Measurements from ENCODE around the gene DCLK2. TPM values are rescaled to one million over a fixed set of nuclear protein-coding genes. Genes with fewer than 3 reads are reported as not detected.

The DCLK2 gene
- total RNA-seq, 1 donor from 2014 or later, result 12.6 TPM

GRCh38 chr4:150251752-150252190 is 173.5 kb downstream of the DCLK2 start:
- H3K27me3 Mint-ChIP-seq (ENCODE audit: unreplicated experiment), result no peaks in the 10 kb centered on the region
- H3K27ac Mint-ChIP-seq (ENCODE audit: unreplicated experiment), result peak overlapping the region; percentile 41
- TF ChIP-seq, protein P1, sequence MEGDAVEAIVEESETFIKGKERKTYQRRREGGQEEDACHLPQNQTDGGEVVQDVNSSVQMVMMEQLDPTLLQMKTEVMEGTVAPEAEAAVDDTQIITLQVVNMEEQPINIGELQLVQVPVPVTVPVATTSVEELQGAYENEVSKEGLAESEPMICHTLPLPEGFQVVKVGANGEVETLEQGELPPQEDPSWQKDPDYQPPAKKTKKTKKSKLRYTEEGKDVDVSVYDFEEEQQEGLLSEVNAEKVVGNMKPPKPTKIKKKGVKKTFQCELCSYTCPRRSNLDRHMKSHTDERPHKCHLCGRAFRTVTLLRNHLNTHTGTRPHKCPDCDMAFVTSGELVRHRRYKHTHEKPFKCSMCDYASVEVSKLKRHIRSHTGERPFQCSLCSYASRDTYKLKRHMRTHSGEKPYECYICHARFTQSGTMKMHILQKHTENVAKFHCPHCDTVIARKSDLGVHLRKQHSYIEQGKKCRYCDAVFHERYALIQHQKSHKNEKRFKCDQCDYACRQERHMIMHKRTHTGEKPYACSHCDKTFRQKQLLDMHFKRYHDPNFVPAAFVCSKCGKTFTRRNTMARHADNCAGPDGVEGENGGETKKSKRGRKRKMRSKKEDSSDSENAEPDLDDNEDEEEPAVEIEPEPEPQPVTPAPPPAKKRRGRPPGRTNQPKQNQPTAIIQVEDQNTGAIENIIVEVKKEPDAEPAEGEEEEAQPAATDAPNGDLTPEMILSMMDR (IDR thresholded peaks at IDR 0.05), result no peak
- DNase-seq (ENCODE audit: extremely low spot score, unreplicated experiment), result no peak
- H3K9me3 Mint-ChIP-seq (ENCODE audit: unreplicated experiment), result no peaks in the 10 kb centered on the region
- peaks cover 45% of the 10 kb centered on the region for H3K36me3 Mint-ChIP-seq (ENCODE audit: unreplicated experiment)
- H3K4me1 Mint-ChIP-seq (ENCODE audit: unreplicated experiment), result peaks cover 12% of the 10 kb centered on the region
- no peak overlapping the region for H3K4me3 Mint-ChIP-seq (ENCODE audit: unreplicated experiment)

GRCh38 chr4:150252306-150252705 is 174.1 kb downstream of the DCLK2 start:
- Mint-ChIP-seq H3K27ac (ENCODE audit: unreplicated experiment) (peak overlapping the region; percentile 41), H3K27me3 (ENCODE audit: unreplicated experiment) (no peaks in the 10 kb centered on the region), H3K4me3 (ENCODE audit: unreplicated experiment) (no peak overlapping the region), H3K4me1 (ENCODE audit: unreplicated experiment) (peaks cover 8% of the 10 kb centered on the region), H3K9me3 (ENCODE audit: unreplicated experiment) (no peaks in the 10 kb centered on the region), H3K36me3 (ENCODE audit: unreplicated experiment) (peaks cover 45% of the 10 kb centered on the region)
- TF ChIP-seq, protein P1 (IDR thresholded peaks at IDR 0.05), result no peak
- DNase-seq (ENCODE audit: extremely low spot score, unreplicated experiment), result no peak

DNA sequence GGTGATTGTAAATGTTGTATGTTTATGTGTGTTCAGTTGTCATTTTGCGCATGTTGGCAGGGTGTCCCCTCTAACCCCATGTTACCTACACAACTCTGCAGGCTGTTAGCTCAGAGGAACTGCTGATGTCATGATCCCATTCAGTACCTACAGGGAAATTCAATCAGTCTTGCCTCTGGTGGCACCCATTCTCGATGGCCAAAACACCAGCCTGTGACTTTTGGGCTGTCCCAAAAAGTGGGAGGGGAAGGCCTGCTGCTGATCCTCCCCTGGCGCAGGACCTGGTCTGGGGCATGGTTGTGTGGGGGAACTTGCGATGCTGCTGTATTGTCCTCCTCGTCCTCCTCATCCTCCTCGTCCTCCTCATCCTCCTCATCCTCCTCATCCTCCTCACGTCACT is 174.5 kb downstream of the DCLK2 start:
- TF ChIP-seq, protein P1 (IDR thresholded peaks at IDR 0.05), result no peak
- no peaks in the 10 kb centered on the region for H3K9me3 Mint-ChIP-seq (ENCODE audit: unreplicated experiment)
- H3K4me3 Mint-ChIP-seq (ENCODE audit: unreplicated experiment), result no peak overlapping the region
- peaks cover 41% of the 10 kb centered on the region for H3K36me3 Mint-ChIP-seq (ENCODE audit: unreplicated experiment)
- peaks cover 3% of the 10 kb centered on the region for H3K4me1 Mint-ChIP-seq (ENCODE audit: unreplicated experiment)
- H3K27me3 Mint-ChIP-seq (ENCODE audit: unreplicated experiment), result no peaks in the 10 kb centered on the region
- no peak overlapping the region for H3K27ac Mint-ChIP-seq (ENCODE audit: unreplicated experiment)
- DNase-seq (ENCODE audit: extremely low spot score, unreplicated experiment), result no peak

- Mint-ChIP-seq H3K36me3 (ENCODE audit: unreplicated experiment) (peaks cover 39% of the 10 kb centered on the region), H3K27ac (ENCODE audit: unreplicated experiment) (no peak overlapping the region), H3K9me3 (ENCODE audit: unreplicated experiment) (no peaks in the 10 kb centered on the region), H3K4me1 (ENCODE audit: unreplicated experiment) (peaks cover 4% of the 10 kb centered on the region), H3K27me3 (ENCODE audit: unreplicated experiment) (no peaks in the 10 kb centered on the region), H3K4me3 (ENCODE audit: unreplicated experiment) (no peak overlapping the region)
- no peak for DNase-seq (ENCODE audit: extremely low spot score, unreplicated experiment)
- TF ChIP-seq, protein P1 (IDR thresholded peaks at IDR 0.05), result no peak
Measured at GRCh38 chr4:150253416-150253815, 175.2 kb downstream of the DCLK2 start.

- no peak for DNase-seq (ENCODE audit: extremely low spot score, unreplicated experiment)
- no peak overlapping the region for H3K4me3 Mint-ChIP-seq (ENCODE audit: unreplicated experiment)
- no peak overlapping the region for H3K27ac Mint-ChIP-seq (ENCODE audit: unreplicated experiment)
- H3K27me3 Mint-ChIP-seq (ENCODE audit: unreplicated experiment), result no peaks in the 10 kb centered on the region
- peaks cover 4% of the 10 kb centered on the region for H3K4me1 Mint-ChIP-seq (ENCODE audit: unreplicated experiment)
- peaks cover 35% of the 10 kb centered on the region for H3K36me3 Mint-ChIP-seq (ENCODE audit: unreplicated experiment)
- TF ChIP-seq, protein P1 (IDR thresholded peaks at IDR 0.05), result no peak
- no peaks in the 10 kb centered on the region for H3K9me3 Mint-ChIP-seq (ENCODE audit: unreplicated experiment)
Measured at GRCh38 chr4:150253965-150254630, 175.9 kb downstream of the DCLK2 start.
